GM18519 (cell line): ENCODE data around the gene VAV1.
"Not testable (repeated sequence)": the region's sequence is repeated elsewhere in the genome, so short reads cannot be mapped to it uniquely, and the experiment has no call there.

Experiments
- ATAC-seq: cut with Tn5 transposase; IDR thresholded peaks from one replicate; pipeline ENCODE4 v1.9.1; 2021; ENCODE audit warnings: mild to moderate bottlenecking, moderate library complexity; ENCODE audit not compliant: unreplicated experiment, low FRiP score

Gene VAV1

GRCh38 chr19:6838062-6838655 is 65.7 kb downstream of the VAV1 start:
- no peak for ATAC-seq

GRCh38 chr19:6842871-6843607 is 70.5 kb downstream of the VAV1 start:
- ATAC-seq = no peak

- ATAC-seq = no peak
Observed at GRCh38 chr19:6847828-6848200, 75.3 kb downstream of the VAV1 start.

- ATAC-seq = no peak
Observed at GRCh38 chr19:6848986-6849385, 76.5 kb downstream of the VAV1 start.

- no peak for ATAC-seq
Observed at GRCh38 chr19:6849876-6850275, 77.4 kb downstream of the VAV1 start.

- ATAC-seq = no peak
Observed at GRCh38 chr19:6851359-6851758, 78.9 kb downstream of the VAV1 start.

GRCh38 chr19:6852001-6852400 is 79.5 kb downstream of the VAV1 start:
- no peak for ATAC-seq

GRCh38 chr19:6853868-6854267 is 81.4 kb downstream of the VAV1 start:
- ATAC-seq = no peak

GRCh38 chr19:6854758-6855157 is 82.2 kb downstream of the VAV1 start:
- no peak for ATAC-seq

- ATAC-seq = no peak
Observed at GRCh38 chr19:6856749-6857372, 84.4 kb downstream of the VAV1 start.

- ATAC-seq = no peak
Observed at GRCh38 chr19:6861683-6862286, 89.3 kb downstream of the VAV1 start.

- no peak for ATAC-seq
Observed at GRCh38 chr19:6862673-6863078, 90.2 kb downstream of the VAV1 start.

- no peak for ATAC-seq
Observed at GRCh38 chr19:6864325-6864940, 91.9 kb downstream of the VAV1 start.

- no peak for ATAC-seq
Observed at GRCh38 chr19:6865849-6866248, 93.3 kb downstream of the VAV1 start.

GRCh38 chr19:6866741-6867151 is 94.2 kb downstream of the VAV1 start:
- no peak for ATAC-seq

- ATAC-seq = no peak
Observed at GRCh38 chr19:6868351-6868750, 95.8 kb downstream of the VAV1 start.

- ATAC-seq = not testable (repeated sequence)
Observed at GRCh38 chr19:6869151-6869882, 96.8 kb downstream of the VAV1 start.

- ATAC-seq = no peak
Observed at GRCh38 chr19:6873708-6874431, 101.4 kb downstream of the VAV1 start.

- no peak for ATAC-seq
Observed at GRCh38 chr19:6875218-6875617, 102.7 kb downstream of the VAV1 start.

- ATAC-seq = no peak
Observed at GRCh38 chr19:6876748-6877147, 104.2 kb downstream of the VAV1 start.
